Suppressor macrophage treated with lipopolysaccharide for 4 hours (primary cell): ENCODE data around the gene RPL18A.
"Not testable (repeated sequence)": the region's sequence is repeated elsewhere in the genome, so short reads cannot be mapped to it uniquely, and the experiment has no call there.

Source experiments
- DNase-seq: peaks from one replicate; pipeline ENCODE4 v3.0.0-alpha.2; 2020

RPL18A gene

DNA sequence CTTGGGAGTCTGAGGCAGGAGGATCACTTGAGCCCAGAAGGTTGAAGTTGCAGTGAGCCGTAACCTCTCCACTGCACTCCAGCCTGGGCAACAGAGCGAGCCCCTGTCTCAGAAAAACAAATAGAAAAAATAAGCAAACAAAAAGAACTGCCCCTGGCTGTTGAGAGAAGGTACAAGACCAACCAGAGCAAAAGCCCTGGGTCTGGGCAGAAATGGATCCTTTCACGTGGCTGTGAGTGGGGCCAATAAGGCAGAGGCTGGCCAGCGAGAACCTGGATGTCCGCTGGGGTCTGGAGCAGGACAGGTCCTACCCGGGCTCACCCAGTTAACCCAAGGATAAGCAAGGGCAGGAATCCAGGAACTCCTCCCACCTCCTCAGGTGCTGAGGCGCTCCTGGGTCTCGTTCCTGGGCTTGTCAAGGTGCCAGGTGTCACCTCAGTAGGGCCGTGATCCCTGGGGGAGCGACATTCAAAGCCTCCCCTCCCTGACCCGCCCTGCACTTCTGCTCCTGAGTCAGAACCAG, 7.3 kb downstream of the RPL18A start:
- no peak for DNase-seq

DNA sequence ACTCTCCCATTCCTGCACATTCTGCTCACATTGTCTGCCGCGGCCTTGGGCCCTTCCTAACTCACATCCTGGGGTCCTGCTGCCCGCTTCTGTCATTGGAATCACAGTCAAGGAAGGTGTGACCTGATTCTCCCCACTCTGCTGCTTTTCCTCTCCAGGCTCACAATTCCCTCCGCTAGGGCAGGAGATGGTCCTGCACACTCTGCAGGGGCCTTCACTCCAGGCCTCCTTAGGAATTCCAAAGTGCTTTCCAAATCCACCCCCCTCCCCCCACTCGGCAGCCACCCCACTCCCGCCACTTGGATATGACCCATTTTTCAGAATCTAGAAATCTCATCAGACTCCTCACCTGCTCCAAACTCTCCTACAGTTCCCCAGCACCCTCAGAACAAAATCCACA, 9.0 kb downstream of the RPL18A start:
- no peak for DNase-seq

GRCh38 chr19:17869114-17869608, 9.5 kb downstream of the RPL18A start:
- DNase-seq = no peak

- no peak for DNase-seq
Observed at GRCh38 chr19:17871032-17871877, 11.5 kb downstream of the RPL18A start.

DNA sequence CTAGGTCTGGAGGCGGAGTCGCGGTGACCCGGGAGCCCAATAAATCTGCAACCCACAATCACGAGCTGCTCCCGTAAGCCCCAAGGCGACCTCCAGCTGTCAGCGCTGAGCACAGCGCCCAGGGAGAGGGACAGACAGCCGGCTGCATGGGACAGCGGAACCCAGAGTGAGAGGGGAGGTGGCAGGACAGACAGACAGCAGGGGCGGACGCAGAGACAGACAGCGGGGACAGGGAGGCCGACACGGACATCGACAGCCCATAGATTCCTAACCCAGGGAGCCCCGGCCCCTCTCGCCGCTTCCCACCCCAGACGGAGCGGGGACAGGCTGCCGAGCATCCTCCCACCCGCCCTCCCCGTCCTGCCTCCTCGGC, 12.2 kb downstream of the RPL18A start, which contains the start of gene SLC5A5:
TSS of gene SLC5A5 (plus strand) at position 68 of the 373 bp plus-strand sequence. CDS start 375 bp downstream, outside the sequence.
- DNase-seq = no peak

GRCh38 chr19:17872251-17873001, 12.7 kb downstream of the RPL18A start:
- no peak for DNase-seq

GRCh38 chr19:17873786-17874757, 14.4 kb downstream of the RPL18A start:
- DNase-seq = peak; percentile 49

- no peak for DNase-seq
Observed at GRCh38 chr19:17874758-17875135, 15.0 kb downstream of the RPL18A start.

DNA sequence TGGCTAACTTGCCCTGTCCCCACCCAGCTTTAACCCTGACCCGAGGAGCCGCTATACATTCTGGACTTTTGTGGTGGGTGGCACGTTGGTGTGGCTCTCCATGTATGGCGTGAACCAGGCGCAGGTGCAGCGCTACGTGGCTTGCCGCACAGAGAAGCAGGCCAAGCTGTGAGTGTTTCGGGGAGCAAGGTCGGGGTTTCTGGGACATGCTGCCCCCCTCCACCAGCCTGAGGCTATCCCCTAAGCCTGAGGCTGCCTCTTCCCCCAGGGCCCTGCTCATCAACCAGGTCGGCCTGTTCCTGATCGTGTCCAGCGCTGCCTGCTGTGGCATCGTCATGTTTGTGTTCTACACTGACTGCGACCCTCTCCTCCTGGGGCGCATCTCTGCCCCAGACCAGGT, 18.0 kb downstream of the RPL18A start:
- no peak for DNase-seq

DNA sequence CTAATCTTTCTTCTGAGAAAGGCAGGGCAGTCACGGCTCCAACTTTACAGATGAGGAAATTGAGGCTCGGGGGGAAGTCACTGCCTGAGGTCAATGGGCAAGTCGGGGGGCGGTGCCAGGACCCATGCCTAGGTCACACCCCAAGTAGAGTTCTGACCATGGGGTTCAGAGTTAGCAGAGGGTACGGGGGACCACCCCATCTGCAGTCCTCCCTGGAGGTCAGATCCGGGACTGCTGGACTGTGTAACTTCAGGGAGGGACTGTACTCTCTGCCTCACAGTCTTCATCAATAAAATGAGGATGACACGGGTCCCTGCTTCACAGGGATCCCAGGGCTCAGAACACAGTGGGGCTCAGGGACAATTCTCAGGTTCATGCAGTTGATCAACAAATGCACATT, 19.8 kb downstream of the RPL18A start:
- DNase-seq = no peak

- no peak for DNase-seq
Observed at GRCh38 chr19:17881701-17882100, 22.0 kb downstream of the RPL18A start.

GRCh38 chr19:17883627-17884410, 24.1 kb downstream of the RPL18A start:
- DNase-seq = no peak

GRCh38 chr19:17886515-17886914, 26.8 kb downstream of the RPL18A start:
- no peak for DNase-seq

DNA sequence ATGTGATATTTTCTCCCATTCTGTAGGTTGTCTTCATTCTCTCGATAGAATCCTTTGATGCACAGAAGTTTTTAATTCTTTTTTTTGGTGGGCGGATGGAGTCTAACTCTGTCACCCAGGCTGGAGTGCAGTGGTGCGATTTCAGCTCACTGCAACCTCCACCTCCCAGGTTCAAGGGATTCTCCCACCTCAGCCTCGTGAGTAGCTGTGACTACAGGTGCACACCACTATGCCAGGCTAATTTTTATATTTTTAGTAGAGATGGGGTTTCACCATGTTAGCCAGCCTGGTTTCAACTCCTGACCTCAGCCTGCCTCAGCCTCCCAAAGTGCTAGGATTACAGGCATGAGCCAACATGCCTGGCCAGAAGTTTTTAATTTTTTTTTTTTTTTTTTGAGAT, 27.5 kb downstream of the RPL18A start:
- not testable (repeated sequence) for DNase-seq

GRCh38 chr19:17888260-17888659, 28.6 kb downstream of the RPL18A start:
- DNase-seq = no peak

GRCh38 chr19:17889609-17890214, 30.0 kb downstream of the RPL18A start:
- no peak for DNase-seq

DNA sequence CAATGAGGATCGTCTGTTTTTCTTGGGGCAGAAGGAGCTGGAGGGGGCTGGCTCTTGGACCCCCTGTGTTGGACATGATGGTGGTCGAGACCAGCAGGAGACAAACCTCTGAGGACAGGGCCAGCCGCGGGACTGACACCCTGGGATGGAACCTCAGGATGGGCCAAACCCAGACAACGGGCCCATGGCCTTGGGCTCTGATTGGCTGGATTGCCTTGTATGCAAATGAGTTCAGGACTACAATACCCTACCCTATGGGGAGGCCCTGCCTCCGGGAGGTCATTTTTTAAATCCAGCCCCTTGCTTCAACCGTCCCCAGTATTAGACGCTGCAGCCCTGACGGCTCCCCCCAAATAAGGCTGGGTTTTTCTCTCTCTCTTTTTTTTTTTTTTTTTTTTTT, 34.1 kb downstream of the RPL18A start:
- DNase-seq = no peak

DNA sequence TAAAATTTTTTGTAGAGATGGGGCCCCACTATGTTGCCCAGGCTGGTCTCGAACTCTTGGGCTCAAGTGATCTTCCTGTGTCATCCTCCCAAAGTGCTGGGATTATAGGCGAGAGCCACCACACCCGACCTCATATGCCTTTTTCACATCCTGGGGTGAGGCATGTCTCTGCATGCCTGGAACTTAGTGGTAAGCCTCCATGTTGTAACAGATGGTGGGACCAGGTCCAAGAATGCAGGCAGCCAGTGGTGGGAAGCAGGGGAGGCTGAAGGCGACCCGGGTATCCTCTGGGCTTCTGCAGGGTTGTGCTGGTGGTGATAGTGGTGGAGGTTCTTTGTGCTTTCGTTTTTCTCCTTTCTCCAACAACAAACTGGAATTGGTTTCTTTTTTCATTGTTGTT, 43.0 kb downstream of the RPL18A start:
- no peak for DNase-seq

DNA sequence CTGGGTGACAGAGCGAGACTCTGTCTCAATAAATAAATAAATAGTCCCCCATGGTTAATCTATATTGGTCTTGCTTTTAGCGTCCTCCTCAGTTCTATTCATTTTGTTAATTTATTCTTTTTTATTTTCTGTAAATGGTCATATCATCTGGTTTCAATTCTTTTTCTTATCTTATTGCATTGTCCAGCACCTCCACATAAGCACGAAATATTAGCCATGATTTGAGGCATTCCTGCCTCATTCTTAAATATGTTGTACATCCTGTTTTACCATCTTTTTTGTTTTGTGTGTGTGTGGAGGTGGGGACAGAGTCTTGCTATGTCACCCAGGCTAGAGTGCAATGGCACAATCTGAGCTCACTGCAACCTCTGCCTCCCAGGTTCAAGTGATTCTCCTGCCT, 48.5 kb downstream of the RPL18A start:
- DNase-seq = no peak

DNA sequence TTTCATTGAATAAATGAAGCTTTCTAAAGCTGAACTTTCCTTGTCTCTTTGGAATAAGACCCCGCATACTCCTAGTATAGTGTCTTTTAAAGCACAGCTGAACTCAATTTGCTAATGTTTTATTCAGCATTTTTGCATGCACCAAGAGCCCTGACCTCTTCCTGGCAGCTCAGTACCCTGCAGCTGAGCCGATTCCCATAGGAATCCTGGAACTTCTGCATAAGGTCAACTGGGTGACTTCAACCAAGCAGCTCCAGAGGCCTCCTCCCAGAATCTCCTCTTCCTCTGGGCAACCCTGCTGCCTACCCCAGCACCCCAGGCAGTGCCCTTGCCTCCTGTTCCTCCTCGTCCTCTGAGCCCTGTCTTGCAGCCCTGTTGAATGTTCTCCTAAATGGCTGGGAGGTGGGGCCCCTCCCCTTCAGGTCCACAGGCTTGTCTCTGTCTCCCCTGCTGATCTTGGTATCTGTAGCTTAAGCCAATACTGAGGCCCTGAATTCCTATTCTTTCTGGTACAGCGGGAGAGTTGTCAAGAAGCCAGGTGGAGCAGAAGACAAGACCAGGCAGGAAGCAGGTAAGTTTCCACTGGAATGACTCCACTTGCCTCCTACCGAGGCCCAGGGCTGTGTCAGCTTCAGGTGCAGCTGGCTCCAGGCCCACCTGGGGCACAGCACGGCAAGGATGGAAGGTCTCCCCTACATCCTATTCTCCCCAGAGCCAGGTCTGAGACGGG, 49.5 kb downstream of the RPL18A start:
- no peak for DNase-seq
